AG04449 (cell line): Measurements from ENCODE around the gene BMP6.

Experiments
- CTCF ChIA-PET: fragments of 350-600 bp; formaldehyde crosslinking; extraction: SDS; loops from one replicate; lab custom pipeline; 2021; ENCODE audit warnings: antibody characterized with exemption; lab: Yijun Ruan, JAX
- POLR2A ChIA-PET: fragments of 400-600, 350-600 bp; formaldehyde crosslinking; extraction: SDS; loops from one replicate; lab custom pipeline; 2020; ENCODE audit warnings: antibody characterized with exemption, inconsistent platforms; lab: Yijun Ruan, JAX
- DNase-seq: peaks from one replicate; pipeline ENCODE4 v3.0.0-alpha.2; 2010; ENCODE audit warnings: low read depth, low spot score
- H3K4me3 ChIP-seq: 2 replicates; pipeline ENCODE4 v1.5.1; 2011; ENCODE audit warnings: low read depth, mild to moderate bottlenecking, control low read depth, low read length
- CTCF ChIP-seq: IDR thresholded peaks from one replicate; pipeline ENCODE4 v1.5.1; 2011; ENCODE audit warnings: mild to moderate bottlenecking, moderate library complexity, low read length, control low read depth, inconsistent platforms; ENCODE audit not compliant: insufficient read depth; ENCODE audit errors: missing control alignments

Gene BMP6

GRCh38 chr6:7819431-7820015 lies 93.6 kb downstream of the BMP6 start:
- no peak overlapping the region for H3K4me3 ChIP-seq
- TF ChIP-seq CTCF = no peak
- ChIA-PET CTCF (interaction anchor here (1.0 kb wide), 1 partner anchor 240 kb away, joined by 3 read pairs; no protein-coding TSS in a partner anchor), POLR2A (interaction anchor here (0.6 kb wide), 1 partner anchor 19 kb away, joined by 5 read pairs; no protein-coding TSS in a partner anchor)
- DNase-seq = no peak

DNA sequence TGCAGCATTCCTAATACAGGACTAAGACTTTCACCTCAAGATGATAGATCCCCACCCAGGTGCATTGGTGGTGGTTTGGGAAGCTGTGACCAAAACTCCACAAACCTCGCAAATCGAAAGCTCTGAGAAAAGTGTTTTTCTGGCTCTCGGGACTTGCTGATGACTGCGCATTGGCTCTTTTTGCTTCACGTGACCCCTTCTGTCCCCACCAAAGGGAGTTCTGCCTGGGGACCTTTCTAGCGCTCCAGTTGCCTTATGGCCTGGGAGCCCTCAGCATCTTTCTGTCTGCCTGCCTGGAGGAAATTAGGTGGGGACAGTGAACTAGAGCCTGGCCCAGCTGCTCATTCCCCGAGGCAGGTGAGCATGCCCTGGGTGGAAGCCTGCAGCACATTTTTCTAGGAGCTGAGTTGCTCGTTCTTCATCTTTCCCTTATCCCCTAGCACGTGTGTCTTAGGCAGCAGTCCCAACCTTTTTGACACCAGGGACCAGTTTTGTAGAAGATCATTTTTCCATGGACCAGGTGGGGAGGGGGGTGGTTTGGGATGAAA lies 94.5 kb downstream of the BMP6 start:
- POLR2A ChIA-PET = interaction anchor here (0.6 kb wide), 1 partner anchor 78 kb away, joined by 3 read pairs; no protein-coding TSS in a partner anchor
- CTCF ChIA-PET = no interaction called here
- DNase-seq = no peak
- no peak overlapping the region for H3K4me3 ChIP-seq
- TF ChIP-seq CTCF = no peak

- CTCF ChIA-PET = no interaction called here
- no peak for DNase-seq
- H3K4me3 ChIP-seq = no peak overlapping the region
- POLR2A ChIA-PET = interaction anchor here (0.6 kb wide), 1 partner anchor 79 kb away, joined by 3 read pairs; no protein-coding TSS in a partner anchor
- TF ChIP-seq CTCF = no peak
Measured at GRCh38 chr6:7821426-7821825, 95.5 kb downstream of the BMP6 start.

- ChIA-PET CTCF (no interaction called here), POLR2A (no interaction called here)
- H3K4me3 ChIP-seq = no peak overlapping the region
- no peak for DNase-seq
- TF ChIP-seq CTCF = no peak
Measured at GRCh38 chr6:7823552-7823951, 97.7 kb downstream of the BMP6 start.

- TF ChIP-seq CTCF = no peak
- no peak for DNase-seq
- no peak overlapping the region for H3K4me3 ChIP-seq
- POLR2A ChIA-PET = no interaction called here
- CTCF ChIA-PET = no interaction called here
Measured at GRCh38 chr6:7825986-7826385, 100.1 kb downstream of the BMP6 start.

GRCh38 chr6:7827142-7827541 lies 101.2 kb downstream of the BMP6 start:
- DNase-seq = no peak
- no peak for TF ChIP-seq CTCF
- no peak overlapping the region for H3K4me3 ChIP-seq
- CTCF ChIA-PET = no interaction called here
- POLR2A ChIA-PET = no interaction called here
